ENCODE data around the gene GRIK4.

The GRIK4 gene

DNA sequence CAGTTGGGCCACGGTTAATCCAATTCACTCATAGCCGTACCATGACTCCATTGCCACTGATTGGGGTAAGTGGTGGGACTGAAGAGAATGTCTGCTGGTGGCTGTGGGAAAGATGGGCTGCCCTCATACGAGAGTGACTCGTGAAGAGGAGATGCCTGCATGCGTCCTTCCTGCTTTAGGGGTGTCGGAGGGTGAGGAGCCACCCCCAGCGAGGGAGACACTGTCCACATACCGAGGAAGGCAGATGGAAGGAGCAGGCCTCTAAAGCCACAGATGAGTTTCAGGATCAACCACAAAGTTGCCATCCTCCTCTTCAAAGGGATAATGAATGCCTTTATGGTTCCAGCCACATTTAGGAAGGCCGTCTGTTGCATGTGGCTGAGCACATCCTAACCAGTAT lies 83.2 kb downstream of the GRIK4 start:
- DNase-seq (ENCODE audit: low read depth) = no peak
- no peak overlapping the region for H3K4me3 ChIP-seq (ENCODE audit: low read depth, low read length)

DNA sequence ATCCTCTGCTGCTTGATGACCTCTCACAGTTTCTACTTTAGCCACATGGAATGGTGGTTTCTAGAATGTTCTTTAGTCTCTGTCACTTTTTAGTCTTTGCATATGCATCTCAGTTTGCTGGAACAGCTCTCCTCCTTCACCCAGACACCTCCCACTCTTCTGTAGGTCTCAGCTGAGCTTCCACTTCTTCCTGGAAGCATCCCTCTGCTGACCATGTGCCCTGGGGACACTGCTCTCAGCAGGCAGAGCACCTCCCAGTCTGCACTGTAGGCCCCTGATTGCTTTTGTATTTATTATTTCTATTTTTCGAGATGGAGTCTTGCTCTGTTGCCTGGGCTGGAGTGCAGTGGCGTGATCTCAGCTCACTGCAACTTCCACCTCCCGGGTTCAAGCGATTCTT lies 84.0 kb downstream of the GRIK4 start:
- DNase-seq (ENCODE audit: low read depth) = no peak
- no peak overlapping the region for H3K4me3 ChIP-seq (ENCODE audit: low read depth, low read length)

- no peak for DNase-seq (ENCODE audit: low read depth)
- H3K4me3 ChIP-seq (ENCODE audit: low read depth, low read length) = no peak overlapping the region
Observed at GRCh38 chr11:120597250-120598215, 86.0 kb downstream of the GRIK4 start.

GRCh38 chr11:120598517-120599257 lies 87.1 kb downstream of the GRIK4 start:
- no peak for DNase-seq (ENCODE audit: low read depth)
- H3K4me3 ChIP-seq (ENCODE audit: low read depth, low read length) = no peak overlapping the region

DNA sequence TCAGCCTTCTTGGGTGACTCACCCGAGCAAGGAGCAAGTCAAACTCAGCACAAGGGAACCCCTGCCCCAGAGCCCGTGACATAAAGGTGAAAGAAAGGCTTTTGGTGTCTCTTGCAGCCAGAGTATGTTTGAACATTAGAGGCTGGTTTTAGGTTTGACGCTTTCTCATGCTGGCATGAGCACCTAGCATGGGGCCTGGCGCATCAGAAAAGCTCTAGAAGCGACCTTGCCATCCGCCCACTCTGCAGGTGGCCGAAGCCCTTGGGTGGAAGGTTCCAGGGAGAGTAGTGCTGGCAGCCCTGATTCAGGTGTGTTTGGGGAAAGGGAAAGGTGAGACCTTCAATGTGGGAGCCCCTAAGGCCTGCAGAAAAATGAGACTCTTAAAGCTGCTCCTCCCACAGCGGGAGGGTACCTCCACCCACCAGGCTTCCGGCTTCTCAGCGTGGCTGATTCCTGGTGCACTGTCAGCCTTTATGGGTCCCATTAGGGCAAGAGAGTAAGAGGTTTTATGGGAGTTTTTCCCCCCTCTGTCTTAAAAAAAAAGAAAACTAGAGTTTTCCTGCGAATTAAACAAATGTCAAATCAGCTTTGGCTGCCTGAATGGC lies 88.4 kb downstream of the GRIK4 start:
- H3K4me3 ChIP-seq (ENCODE audit: low read depth, low read length) = no peak overlapping the region
- no peak for DNase-seq (ENCODE audit: low read depth)

DNA sequence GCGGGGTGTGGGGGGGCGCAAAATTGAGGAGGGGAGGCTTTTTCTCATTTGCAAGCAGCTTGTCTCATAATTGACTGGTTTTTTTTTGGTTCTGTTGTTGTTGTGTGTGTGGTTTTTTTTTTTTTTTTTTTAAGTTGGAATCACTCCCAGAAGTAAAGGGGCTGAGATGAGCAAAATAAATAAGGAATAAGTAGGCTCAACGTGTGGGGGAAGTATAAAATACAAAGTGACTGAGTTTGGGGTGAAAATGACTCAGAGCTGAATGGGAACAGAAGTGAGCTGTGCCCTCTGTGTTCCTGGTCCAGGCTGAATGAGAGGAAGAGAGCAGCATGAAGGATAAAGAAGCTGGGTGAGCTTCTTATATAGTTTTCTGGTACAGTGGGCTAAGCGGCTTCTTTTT lies 90.0 kb downstream of the GRIK4 start:
- DNase-seq (ENCODE audit: low read depth) = peak; percentile 22
- no peak overlapping the region for H3K4me3 ChIP-seq (ENCODE audit: low read depth, low read length)

GRCh38 chr11:120603071-120603470 lies 91.5 kb downstream of the GRIK4 start:
- no peak for DNase-seq (ENCODE audit: low read depth)
- H3K4me3 ChIP-seq (ENCODE audit: low read depth, low read length) = no peak overlapping the region

- no peak overlapping the region for H3K4me3 ChIP-seq (ENCODE audit: low read depth, low read length)
- DNase-seq (ENCODE audit: low read depth) = no peak
Observed at GRCh38 chr11:120605469-120605868, 93.9 kb downstream of the GRIK4 start.

GRCh38 chr11:120606211-120607010 lies 94.9 kb downstream of the GRIK4 start:
- H3K4me3 ChIP-seq (ENCODE audit: low read depth, low read length) = no peak overlapping the region
- DNase-seq (ENCODE audit: low read depth) = no peak

DNA sequence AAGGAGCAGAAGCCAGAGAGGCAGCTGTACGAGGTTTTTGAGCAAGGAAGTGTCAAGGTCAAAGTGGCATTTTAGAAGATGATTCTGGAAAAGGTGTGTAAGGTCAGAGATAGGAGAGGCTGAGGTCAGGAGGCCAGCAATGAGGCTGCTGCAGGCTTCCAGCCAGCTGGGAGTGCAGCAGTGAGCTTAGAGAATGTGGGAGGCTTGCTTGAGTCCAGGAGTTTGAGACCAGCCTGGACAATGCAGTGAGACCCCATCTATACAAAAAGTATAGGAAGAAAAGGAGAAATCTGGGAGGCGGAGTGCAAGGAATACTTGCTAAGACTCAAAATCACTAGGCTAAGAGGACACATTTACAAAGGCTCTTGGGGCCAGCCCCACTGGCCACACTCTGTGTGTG lies 96.5 kb downstream of the GRIK4 start:
- DNase-seq (ENCODE audit: low read depth) = no peak
- H3K4me3 ChIP-seq (ENCODE audit: low read depth, low read length) = no peak overlapping the region

DNA sequence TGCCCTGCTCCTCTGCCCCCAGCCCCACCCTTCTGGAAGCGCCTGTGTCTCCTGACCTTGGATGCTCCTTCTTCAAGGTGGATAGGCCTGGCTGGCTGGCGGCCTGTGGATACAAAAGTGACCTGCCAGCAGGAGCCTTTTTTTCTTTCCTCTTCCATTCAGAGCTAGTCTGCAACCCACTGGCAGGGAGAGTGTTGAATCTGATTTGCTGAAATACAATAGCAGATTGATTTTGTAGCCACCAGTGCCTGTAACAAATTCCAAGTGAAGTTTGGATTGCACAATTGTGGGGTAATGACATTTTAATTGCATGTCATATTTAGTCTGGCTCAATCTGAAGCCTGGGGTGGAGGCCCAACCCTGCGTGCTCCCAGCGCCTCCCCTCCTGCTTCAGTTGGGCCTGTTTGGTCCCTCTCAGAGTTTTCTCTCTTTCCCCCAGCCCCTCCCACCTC lies 97.2 kb downstream of the GRIK4 start:
- DNase-seq (ENCODE audit: low read depth) = no peak
- H3K4me3 ChIP-seq (ENCODE audit: low read depth, low read length) = no peak overlapping the region

- no peak overlapping the region for H3K4me3 ChIP-seq (ENCODE audit: low read depth, low read length)
- no peak for DNase-seq (ENCODE audit: low read depth)
Observed at GRCh38 chr11:120610111-120610510, 98.6 kb downstream of the GRIK4 start.

GRCh38 chr11:120611581-120611980 lies 100.0 kb downstream of the GRIK4 start:
- no peak for DNase-seq (ENCODE audit: low read depth)
- H3K4me3 ChIP-seq (ENCODE audit: low read depth, low read length) = no peak overlapping the region

GRCh38 chr11:120612513-120613263 lies 101.1 kb downstream of the GRIK4 start:
- H3K4me3 ChIP-seq (ENCODE audit: low read depth, low read length) = no peak overlapping the region
- no peak for DNase-seq (ENCODE audit: low read depth)

DNA sequence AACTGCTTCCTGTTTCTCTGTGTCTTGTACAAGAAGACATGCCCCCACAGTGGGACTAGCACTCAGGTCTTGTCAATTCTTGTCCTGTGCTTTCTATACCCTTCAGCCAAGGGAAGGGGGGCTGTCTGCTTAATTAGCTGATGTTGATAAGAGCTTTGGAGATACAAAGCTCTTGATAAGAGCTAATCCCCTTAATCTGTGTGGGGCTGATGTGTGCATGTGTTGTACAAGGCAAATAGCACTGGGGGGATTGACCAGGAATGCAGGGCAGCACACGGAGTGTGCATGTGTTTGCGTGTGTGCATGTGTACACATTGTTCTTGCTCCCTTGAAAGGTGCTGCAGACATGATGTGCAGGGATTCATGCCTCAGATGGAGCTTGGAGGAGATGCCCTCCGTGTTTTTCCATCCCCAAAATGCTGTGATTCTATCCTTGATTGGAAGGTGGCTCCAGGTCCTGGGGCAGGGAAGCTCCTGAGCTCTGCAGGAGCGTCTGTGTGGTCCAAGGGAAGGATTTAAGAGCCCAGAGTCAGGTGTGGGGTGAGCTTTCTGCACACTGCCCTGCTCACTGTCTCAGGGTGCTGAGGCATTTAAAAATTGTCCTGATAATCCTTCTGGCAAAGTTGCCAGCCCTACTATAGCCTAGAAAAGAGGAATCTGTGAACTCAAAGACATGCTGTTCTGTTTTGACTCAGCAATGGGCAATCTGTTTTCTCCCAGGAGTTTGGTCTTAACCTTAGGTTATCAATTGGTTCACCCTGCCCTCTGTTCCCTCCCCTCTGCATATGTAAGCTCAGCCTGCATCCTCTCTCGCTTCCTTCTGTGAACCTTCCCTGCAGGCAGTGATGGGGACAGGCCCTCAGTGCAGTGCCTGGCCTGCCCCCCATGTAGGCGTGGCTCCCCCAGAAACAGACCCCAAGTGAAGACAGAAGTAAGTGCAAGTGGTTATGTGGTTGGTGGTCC lies 102.0 kb downstream of the GRIK4 start:
- no peak for DNase-seq (ENCODE audit: low read depth)

DNA sequence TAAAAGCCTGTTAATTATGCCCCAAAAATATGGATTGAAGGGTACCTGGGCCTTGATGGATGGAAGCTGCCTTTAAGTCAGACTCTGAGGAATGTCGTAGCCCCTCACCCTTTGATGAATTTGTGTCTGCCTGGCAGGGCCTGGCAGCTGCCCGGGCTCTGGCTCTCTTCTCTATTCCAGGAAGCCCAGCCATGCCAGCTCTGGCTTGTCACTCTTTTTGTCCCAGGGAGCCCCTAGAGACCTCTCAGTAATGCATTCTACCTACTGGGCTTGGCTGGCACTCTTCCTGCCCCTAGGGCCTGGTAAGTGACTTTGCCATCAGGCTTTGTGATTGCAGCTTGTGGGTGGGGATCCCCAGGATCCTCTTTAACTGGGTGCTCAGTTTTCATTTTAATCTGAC lies 103.8 kb downstream of the GRIK4 start:
- no peak overlapping the region for H3K4me3 ChIP-seq (ENCODE audit: low read depth, low read length)
- no peak for DNase-seq (ENCODE audit: low read depth)

More for the DNA sequence above, 102.0 kb downstream of the GRIK4 start:
- no peak overlapping the region for H3K4me3 ChIP-seq (ENCODE audit: low read depth, low read length)

DNA sequence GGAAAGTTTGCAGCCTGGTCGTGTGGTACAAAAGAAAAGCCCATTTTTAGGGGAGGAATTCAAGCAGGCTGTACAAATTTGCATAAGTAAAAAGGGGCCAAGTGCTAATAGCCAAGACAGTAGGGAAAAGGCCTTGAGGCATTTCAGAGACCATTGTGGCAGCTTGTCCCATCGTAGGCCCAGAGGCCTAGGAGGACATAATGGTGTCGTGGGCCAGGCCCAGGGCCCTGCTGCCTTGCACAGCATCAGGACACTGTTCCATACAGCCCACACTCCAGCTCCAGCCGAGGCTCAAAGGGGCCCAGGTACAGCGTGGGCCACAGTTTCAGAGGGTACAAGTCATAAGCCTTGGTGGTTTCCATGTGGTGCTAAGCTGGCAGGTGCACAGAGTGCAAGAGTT lies 106.9 kb downstream of the GRIK4 start:
- H3K4me3 ChIP-seq (ENCODE audit: low read depth, low read length) = no peak overlapping the region
- DNase-seq (ENCODE audit: low read depth) = no peak

Measured in skeletal muscle cell (primary cell).